Measurements from ENCODE around the gene RHOT1. TPM values are rescaled to one million over a fixed set of nuclear protein-coding genes. Genes with fewer than 3 reads are reported as not detected.
"Not testable (repeated sequence)": the region's sequence is repeated elsewhere in the genome, so short reads cannot be mapped to it uniquely, and the experiment has no call there.

Gene RHOT1
- total RNA-seq: 48.6 TPM
- long read RNA-seq, transcript RHOT1-201 (19 exons, 3,133 nt): major isoform, 10 of 57 reads
- long read RNA-seq, partial matches to known transcripts: 19 of 57 reads
- long read RNA-seq, other reads (novel, unspliced or antisense): 21 of 57 reads

- DNase-seq (peak; percentile 84), ATAC-seq (peak; percentile 81 to 85)
- no peaks in the 10 kb centered on the region for H3K36me3 ChIP-seq
- peak within 1 kb of the TSS; percentile 89 for H3K27ac ChIP-seq
- no peaks in the 10 kb centered on the region for H3K27me3 ChIP-seq (ENCODE audit: low read depth)
- H3K4me1 ChIP-seq: peaks cover 45% of the 10 kb centered on the region
- no peaks in the 10 kb centered on the region for H3K9me3 ChIP-seq
- intact Hi-C loops (cut with DNase I): no loop called here
- TF ChIP-seq, protein P1, sequence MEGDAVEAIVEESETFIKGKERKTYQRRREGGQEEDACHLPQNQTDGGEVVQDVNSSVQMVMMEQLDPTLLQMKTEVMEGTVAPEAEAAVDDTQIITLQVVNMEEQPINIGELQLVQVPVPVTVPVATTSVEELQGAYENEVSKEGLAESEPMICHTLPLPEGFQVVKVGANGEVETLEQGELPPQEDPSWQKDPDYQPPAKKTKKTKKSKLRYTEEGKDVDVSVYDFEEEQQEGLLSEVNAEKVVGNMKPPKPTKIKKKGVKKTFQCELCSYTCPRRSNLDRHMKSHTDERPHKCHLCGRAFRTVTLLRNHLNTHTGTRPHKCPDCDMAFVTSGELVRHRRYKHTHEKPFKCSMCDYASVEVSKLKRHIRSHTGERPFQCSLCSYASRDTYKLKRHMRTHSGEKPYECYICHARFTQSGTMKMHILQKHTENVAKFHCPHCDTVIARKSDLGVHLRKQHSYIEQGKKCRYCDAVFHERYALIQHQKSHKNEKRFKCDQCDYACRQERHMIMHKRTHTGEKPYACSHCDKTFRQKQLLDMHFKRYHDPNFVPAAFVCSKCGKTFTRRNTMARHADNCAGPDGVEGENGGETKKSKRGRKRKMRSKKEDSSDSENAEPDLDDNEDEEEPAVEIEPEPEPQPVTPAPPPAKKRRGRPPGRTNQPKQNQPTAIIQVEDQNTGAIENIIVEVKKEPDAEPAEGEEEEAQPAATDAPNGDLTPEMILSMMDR (IDR thresholded peaks at IDR 0.05): peak; percentile 70
- peak within 1 kb of the TSS; percentile 91 for H3K4me3 ChIP-seq
These were observed at the start of gene RHOT1 for GRCh38 chr17:32142038-32142856. Gene RHOT1 (plus strand): TSS chr17:32142502. CDS start chr17:32142693, 191 bp downstream.

GRCh38 chr17:32099686-32100085 is 42.6 kb upstream of the RHOT1 start:
- Histone ChIP-seq H3K4me1 (no peaks in the 10 kb centered on the region), H3K27ac (no peak overlapping the region), H3K36me3 (no peaks in the 10 kb centered on the region), H3K9me3 (no peaks in the 10 kb centered on the region), H3K4me3 (no peak overlapping the region), H3K27me3 (ENCODE audit: low read depth) (no peaks in the 10 kb centered on the region)
- ATAC-seq (no peak), DNase-seq (no peak)
- intact Hi-C loops (cut with DNase I): no loop called here
- TF ChIP-seq, protein P1 (IDR thresholded peaks at IDR 0.05): no peak

DNA sequence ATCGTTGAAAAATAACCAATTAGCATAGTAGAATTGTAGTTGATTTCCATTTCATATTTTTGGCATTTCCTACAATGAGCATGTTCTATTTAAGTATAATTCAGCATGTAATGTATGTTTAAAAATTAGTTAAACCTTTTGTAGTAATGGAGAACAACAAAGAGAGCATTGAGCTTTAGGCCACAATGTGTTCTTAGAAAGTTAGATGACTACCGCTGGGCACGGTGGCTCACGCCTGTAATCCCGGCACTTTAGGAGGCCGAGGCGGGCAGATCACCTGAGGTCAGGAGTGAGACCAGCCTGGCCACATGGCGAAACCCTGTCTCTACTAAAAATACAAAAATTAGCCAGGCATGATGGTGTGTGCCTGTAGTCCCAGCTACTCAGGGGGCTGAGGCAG is 42.0 kb upstream of the RHOT1 start:
- H3K9me3 ChIP-seq; intact Hi-C loops (cut with DNase I); H3K27me3 ChIP-seq (ENCODE audit: low read depth); H3K36me3 ChIP-seq; H3K27ac ChIP-seq; H3K4me3 ChIP-seq; DNase-seq; ATAC-seq; H3K4me1 ChIP-seq: not testable (repeated sequence)

DNA sequence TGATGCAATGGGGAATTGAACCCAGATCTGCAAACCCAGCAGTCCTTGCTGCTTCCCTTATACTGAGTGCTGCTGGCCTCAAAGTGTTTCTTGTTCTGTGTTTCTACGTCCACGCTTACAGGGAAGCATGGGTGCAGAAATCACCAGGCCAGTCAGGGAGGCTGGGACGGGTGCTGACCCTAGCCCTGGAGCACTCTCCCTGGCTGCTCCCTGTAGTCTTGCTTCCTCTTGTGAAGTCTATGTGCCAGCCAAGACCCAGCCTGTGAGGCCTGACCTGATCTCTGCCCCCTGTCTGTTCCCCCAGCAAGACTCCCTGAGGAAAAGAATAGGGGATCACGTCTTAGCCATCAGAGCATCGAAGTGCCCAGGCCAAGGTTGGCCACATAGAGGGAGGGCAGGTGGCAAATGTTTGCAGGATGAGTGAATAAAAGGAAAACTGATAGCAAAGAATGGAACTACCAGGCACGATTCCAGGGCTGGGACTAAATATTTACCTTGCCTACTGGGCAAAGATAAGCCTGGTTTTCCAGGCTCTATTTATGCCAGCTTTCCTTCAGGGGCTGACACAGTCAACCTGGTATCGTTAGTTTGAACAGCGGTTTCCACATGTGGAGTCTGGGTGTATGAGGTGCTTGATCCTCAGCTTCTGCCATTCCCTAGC is 41.2 kb upstream of the RHOT1 start:
- H3K4me1 ChIP-seq: no peaks in the 10 kb centered on the region
- H3K9me3 ChIP-seq: no peaks in the 10 kb centered on the region
- peak; percentile 35 to 80 for ATAC-seq
- H3K27ac ChIP-seq: no peak overlapping the region
- no peaks in the 10 kb centered on the region for H3K36me3 ChIP-seq
- no peak overlapping the region for H3K4me3 ChIP-seq
- TF ChIP-seq, protein P1 (IDR thresholded peaks at IDR 0.05): no peak
- H3K27me3 ChIP-seq (ENCODE audit: low read depth): no peaks in the 10 kb centered on the region
- intact Hi-C loops (cut with DNase I): no loop called here
- DNase-seq: no peak

GRCh38 chr17:32102172-32102571 is 40.1 kb upstream of the RHOT1 start:
- intact Hi-C loops (cut with DNase I): no loop called here
- ATAC-seq: no peak
- no peaks in the 10 kb centered on the region for H3K4me1 ChIP-seq
- no peak overlapping the region for H3K27ac ChIP-seq
- H3K9me3 ChIP-seq: no peaks in the 10 kb centered on the region
- H3K4me3 ChIP-seq: no peak overlapping the region
- H3K27me3 ChIP-seq (ENCODE audit: low read depth): no peaks in the 10 kb centered on the region
- TF ChIP-seq, protein P1 (IDR thresholded peaks at IDR 0.05): no peak
- DNase-seq: no peak
- H3K36me3 ChIP-seq: no peaks in the 10 kb centered on the region

Measured in lower lobe of right lung (tissue), 2 donors.